ENCODE data around the gene ABI3. TPM values are rescaled to one million over a fixed set of nuclear protein-coding genes. Genes with fewer than 3 reads are reported as not detected.

ABI3 gene
- total and polyA plus RNA-seq, 4 experiments from 2014 or later, result 9.5 to 24.5 (median 12.9) TPM

DNA sequence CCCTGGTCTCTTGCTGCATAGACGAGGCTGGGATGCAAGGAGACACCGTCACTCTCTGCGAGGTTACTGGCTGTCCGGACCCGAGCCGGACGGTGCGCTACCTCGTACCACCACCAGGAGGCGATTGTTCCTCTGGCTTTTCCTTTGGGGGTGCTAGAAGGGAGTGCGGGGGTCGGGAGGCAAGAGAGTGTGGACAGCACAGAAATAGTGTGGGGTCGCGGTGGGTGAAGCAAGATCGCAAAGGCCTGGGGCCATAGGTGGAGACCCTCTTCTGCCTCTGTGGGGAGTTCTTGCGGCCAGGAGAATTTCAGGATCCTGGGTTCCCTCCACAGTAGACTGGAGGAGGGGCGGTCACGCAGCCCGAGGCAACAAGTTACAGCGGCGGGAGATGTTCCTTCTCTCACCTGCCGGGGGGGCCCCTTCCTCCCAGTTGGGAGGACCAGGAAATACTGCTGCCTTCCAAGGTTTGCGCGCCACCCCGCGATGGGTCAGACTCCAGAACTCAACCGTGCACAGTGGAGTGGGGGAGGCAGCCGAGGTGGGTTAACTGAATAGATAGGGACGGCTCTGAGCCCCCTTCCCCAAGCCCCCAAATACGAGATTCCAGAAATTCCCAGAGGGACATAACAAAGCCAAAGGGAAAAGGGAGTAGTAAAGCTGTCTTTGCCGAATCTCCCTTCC is 13.2 kb downstream of the ABI3 start:
- Histone ChIP-seq H3K4me1 (ENCODE audit: insufficient read depth, low read length) (peaks cover 45% of the 10 kb centered on the region), H3K27me3 (ENCODE audit: insufficient read depth, low read length) (no peaks in the 10 kb centered on the region), H3K36me3 (ENCODE audit: insufficient read depth, low read length) (no peaks in the 10 kb centered on the region), H3K9me3 (ENCODE audit: control insufficient read depth in 1 of 2, low read length in 2 of 2) (no peaks in the 10 kb centered on the region), H3K27ac (ENCODE audit: low read depth, low read length) (no peak overlapping the region), H3K4me3 (ENCODE audit: low read length in 2 of 2) (peak overlapping the region in 1 of 2 donors; percentile 50)
- peak; percentile 42 to 55 (median 51) for DNase-seq
- POLR2A ChIA-PET (ENCODE audit: partially characterized antibody), result interaction anchor here (1.1 to 4.8 kb wide), 5 partner anchors 13 to 43 kb away, joined by 3 to 82 read pairs (median 10); partner anchors contain the start of genes ABI3 and GNGT2
- no peaks in the 10 kb centered on the region for H3K9me3 Mint-ChIP-seq
- peaks cover 3 to 7% of the 10 kb centered on the region in 2 donors for H3K27me3 Mint-ChIP-seq
- H3K4me1 Mint-ChIP-seq, result peaks cover 19 to 50% (median 29%) of the 10 kb centered on the region in 4 donors
- intact Hi-C loops (cut with micrococcal nuclease), result loop anchor here (5.0 kb wide), 1 partner anchor 174 kb away; no protein-coding TSS in a partner anchor
- CTCF ChIA-PET (ENCODE audit: partially characterized antibody), result interaction anchor here (0.7 to 13.8 kb wide), 13 partner anchors 8 to 145 kb away, joined by 3 to 315 read pairs (median 5); no protein-coding TSS in a partner anchor
- H3K27ac Mint-ChIP-seq, result peak overlapping the region in 5 of 7 donors; percentile 38 to 80 (median 57)
- H3K36me3 Mint-ChIP-seq, result peaks cover 7 to 10% of the 10 kb centered on the region in 2 donors
- H3K4me3 Mint-ChIP-seq, result peak overlapping the region; percentile 75 to 89 (median 83)

GRCh38 chr17:49224198-49224996 is 13.9 kb downstream of the ABI3 start:
- no peaks in the 10 kb centered on the region for H3K9me3 Mint-ChIP-seq
- peak; percentile 57 to 67 (median 61) for DNase-seq
- peaks cover 38% of the 10 kb centered on the region for H3K4me1 ChIP-seq (ENCODE audit: insufficient read depth, low read length)
- peak overlapping the region in 4 of 7 donors; percentile 18 to 57 (median 40) for H3K27ac Mint-ChIP-seq
- peak overlapping the region in 1 of 2 donors; percentile 50 for H3K4me3 ChIP-seq (ENCODE audit: low read length in 2 of 2)
- H3K4me1 Mint-ChIP-seq, result peaks cover 15 to 44% (median 22%) of the 10 kb centered on the region in 4 donors
- H3K4me3 Mint-ChIP-seq, result peak overlapping the region; percentile 75 to 89 (median 83)
- no peaks in the 10 kb centered on the region for H3K36me3 ChIP-seq (ENCODE audit: insufficient read depth, low read length)
- CTCF ChIA-PET (ENCODE audit: partially characterized antibody), result interaction anchor here (0.6 to 13.8 kb wide), 14 partner anchors 9 to 144 kb away, joined by 3 to 315 read pairs (median 4); no protein-coding TSS in a partner anchor
- H3K27ac ChIP-seq (ENCODE audit: low read depth, low read length), result no peak overlapping the region
- H3K27me3 Mint-ChIP-seq, result peaks cover 7 to 9% of the 10 kb centered on the region in 2 donors
- POLR2A ChIA-PET (ENCODE audit: partially characterized antibody), result interaction anchor here (0.9 to 4.8 kb wide), 6 partner anchors 14 to 1575 kb away, joined by 3 to 82 read pairs (median 8); partner anchors contain the start of genes ABI3 and GNGT2
- peaks cover 5% of the 10 kb centered on the region for H3K27me3 ChIP-seq (ENCODE audit: insufficient read depth, low read length)
- peaks cover 7 to 10% of the 10 kb centered on the region in 2 donors for H3K36me3 Mint-ChIP-seq
- no peaks in the 10 kb centered on the region for H3K9me3 ChIP-seq (ENCODE audit: control insufficient read depth in 1 of 2, low read length in 2 of 2)
- intact Hi-C loops (cut with micrococcal nuclease), result loop anchor here (5.0 kb wide), 1 partner anchor 173 kb away; no protein-coding TSS in a partner anchor

- DNase-seq, result no peak
- Histone ChIP-seq H3K9me3 (ENCODE audit: control insufficient read depth in 1 of 2, low read length in 2 of 2) (no peaks in the 10 kb centered on the region), H3K4me1 (ENCODE audit: insufficient read depth, low read length) (peaks cover 36% of the 10 kb centered on the region), H3K36me3 (ENCODE audit: insufficient read depth, low read length) (no peaks in the 10 kb centered on the region), H3K27ac (ENCODE audit: low read depth, low read length) (no peak overlapping the region), H3K27me3 (ENCODE audit: insufficient read depth, low read length) (peaks cover 9% of the 10 kb centered on the region), H3K4me3 (ENCODE audit: low read length in 2 of 2) (peak overlapping the region in 1 of 2 donors; percentile 50)
- Mint-ChIP-seq H3K27ac (peak overlapping the region in 3 of 7 donors; percentile 18 to 43 (median 36)), H3K9me3 (no peaks in the 10 kb centered on the region), H3K36me3 (peaks cover 7 to 10% of the 10 kb centered on the region in 2 donors), H3K4me3 (peak overlapping the region; percentile 35 to 88 (median 83)), H3K4me1 (peaks cover 15 to 45% (median 24%) of the 10 kb centered on the region in 4 donors), H3K27me3 (peaks cover 9 to 10% of the 10 kb centered on the region in 2 donors)
- CTCF ChIA-PET (ENCODE audit: partially characterized antibody), result interaction anchor here (0.9 to 13.8 kb wide), 11 partner anchors 9 to 143 kb away, joined by 3 to 315 read pairs (median 4); no protein-coding TSS in a partner anchor
- intact Hi-C loops (cut with micrococcal nuclease), result loop anchor here (5.0 kb wide), 1 partner anchor 172 kb away; no protein-coding TSS in a partner anchor
- POLR2A ChIA-PET (ENCODE audit: partially characterized antibody), result interaction anchor here (0.9 to 4.8 kb wide), 5 partner anchors 14 to 1576 kb away, joined by 3 to 82 read pairs (median 10); partner anchors contain the start of genes ABI3 and GNGT2
Observed at GRCh38 chr17:49224997-49225337, 14.5 kb downstream of the ABI3 start.

- H3K27me3 Mint-ChIP-seq, result peaks cover 9 to 10% of the 10 kb centered on the region in 2 donors
- intact Hi-C loops (cut with micrococcal nuclease), result no loop called here
- ChIA-PET CTCF (ENCODE audit: partially characterized antibody) (interaction anchor here (1.0 to 13.8 kb wide), 10 partner anchors 10 to 135 kb away, joined by 3 to 315 read pairs (median 7); no protein-coding TSS in a partner anchor), POLR2A (ENCODE audit: partially characterized antibody) (interaction anchor here (0.7 to 4.8 kb wide), 6 partner anchors 10 to 45 kb away, joined by 3 to 82 read pairs (median 5); no protein-coding TSS in a partner anchor)
- H3K4me3 ChIP-seq (ENCODE audit: low read length in 2 of 2), result no peak overlapping the region
- peak overlapping the region in 2 of 7 donors; percentile 16 to 55 for H3K27ac Mint-ChIP-seq
- peaks cover 14 to 41% (median 24%) of the 10 kb centered on the region in 4 donors for H3K4me1 Mint-ChIP-seq
- H3K4me1 ChIP-seq (ENCODE audit: insufficient read depth, low read length), result peaks cover 37% of the 10 kb centered on the region
- H3K4me3 Mint-ChIP-seq, result peak overlapping the region in 4 of 8 donors; percentile 33 to 62 (median 51)
- H3K9me3 ChIP-seq (ENCODE audit: control insufficient read depth in 1 of 2, low read length in 2 of 2), result no peaks in the 10 kb centered on the region
- no peak for DNase-seq
- no peaks in the 10 kb centered on the region for H3K9me3 Mint-ChIP-seq
- no peaks in the 10 kb centered on the region for H3K36me3 ChIP-seq (ENCODE audit: insufficient read depth, low read length)
- peaks cover 7 to 10% of the 10 kb centered on the region in 2 donors for H3K36me3 Mint-ChIP-seq
- H3K27me3 ChIP-seq (ENCODE audit: insufficient read depth, low read length), result peaks cover 9% of the 10 kb centered on the region
- no peak overlapping the region for H3K27ac ChIP-seq (ENCODE audit: low read depth, low read length)
Observed at GRCh38 chr17:49225554-49226236, 15.2 kb downstream of the ABI3 start.

GRCh38 chr17:49226771-49227435 is 16.4 kb downstream of the ABI3 start:
- peak overlapping the region in 2 of 8 donors; percentile 29 to 67 for H3K4me3 Mint-ChIP-seq
- H3K4me1 ChIP-seq (ENCODE audit: insufficient read depth, low read length), result peaks cover 46% of the 10 kb centered on the region
- H3K36me3 Mint-ChIP-seq, result peaks cover 6 to 8% of the 10 kb centered on the region in 2 donors
- peaks cover 10 to 12% of the 10 kb centered on the region in 2 donors for H3K27me3 Mint-ChIP-seq
- peaks cover 15% of the 10 kb centered on the region for H3K27me3 ChIP-seq (ENCODE audit: insufficient read depth, low read length)
- no peak overlapping the region for H3K4me3 ChIP-seq (ENCODE audit: low read length in 2 of 2)
- no peaks in the 10 kb centered on the region for H3K9me3 ChIP-seq (ENCODE audit: control insufficient read depth in 1 of 2, low read length in 2 of 2)
- H3K9me3 Mint-ChIP-seq, result no peaks in the 10 kb centered on the region
- no peak overlapping the region for H3K27ac ChIP-seq (ENCODE audit: low read depth, low read length)
- H3K36me3 ChIP-seq (ENCODE audit: insufficient read depth, low read length), result no peaks in the 10 kb centered on the region
- H3K27ac Mint-ChIP-seq, result peak overlapping the region in 1 of 7 donors; percentile 78
- ChIA-PET POLR2A (ENCODE audit: partially characterized antibody) (interaction anchor here (0.7 to 4.8 kb wide), 7 partner anchors 11 to 46 kb away, joined by 3 to 82 read pairs (median 4); partner anchors contain the start of genes ABI3 and GNGT2), CTCF (ENCODE audit: partially characterized antibody) (interaction anchor here (0.8 to 13.8 kb wide), 18 partner anchors 9 to 181 kb away, joined by 3 to 315 read pairs (median 5); partner anchors contain the start of genes ABI3 and GNGT2)
- DNase-seq, result no peak
- peaks cover 17 to 51% (median 28%) of the 10 kb centered on the region in 4 donors for H3K4me1 Mint-ChIP-seq
- intact Hi-C loops (cut with micrococcal nuclease), result loop anchor here (1.0 kb wide), 2 partner anchors 35 to 47 kb away; no protein-coding TSS in a partner anchor
